ENCODE measurements around the gene C12orf75.
"Not testable (repeated sequence)": the region's sequence is repeated elsewhere in the genome, so short reads cannot be mapped to it uniquely, and the experiment has no call there.

Gene C12orf75

DNA sequence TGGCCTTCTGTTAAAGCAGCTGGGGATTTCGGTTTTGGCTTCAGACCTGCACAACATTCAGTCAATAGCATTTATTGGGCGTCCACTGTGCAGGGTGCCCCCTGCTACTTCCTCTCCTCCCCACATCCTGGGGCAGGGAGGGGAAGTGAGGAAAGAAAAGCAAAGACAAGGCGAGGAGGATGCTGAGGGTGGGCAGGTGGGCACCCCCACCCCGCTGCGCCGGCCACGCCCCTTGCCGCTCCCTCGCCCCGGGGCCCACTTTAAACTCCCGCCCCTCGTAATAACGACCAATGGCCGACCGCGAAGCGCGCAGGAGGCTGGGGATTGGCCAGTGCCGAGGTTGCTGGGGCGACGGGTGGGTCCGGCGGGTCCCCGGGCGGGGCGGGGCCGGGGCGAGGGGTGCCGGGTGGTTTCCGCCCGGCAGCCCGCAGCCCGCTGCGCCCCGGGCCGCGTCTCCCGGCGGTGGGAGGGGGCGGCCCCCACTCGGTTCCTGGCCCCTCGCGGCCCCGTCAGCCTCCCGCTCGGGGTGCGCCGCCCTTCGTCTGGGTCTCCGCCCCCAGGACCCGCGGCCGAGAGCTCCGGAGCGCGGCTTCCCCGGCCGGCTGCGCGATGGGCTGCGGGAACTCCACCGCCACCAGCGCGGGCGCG, at the start of gene C12orf75:
TSS of gene C12orf75 (plus strand) at position 409 of the 648 bp plus-strand sequence. CDS start at position 610, 201 bp downstream.
- DNase-seq = peak; percentile 98

GRCh38 chr12:105280966-105281693, 49.4 kb upstream of the C12orf75 start:
- DNase-seq = no peak

DNA sequence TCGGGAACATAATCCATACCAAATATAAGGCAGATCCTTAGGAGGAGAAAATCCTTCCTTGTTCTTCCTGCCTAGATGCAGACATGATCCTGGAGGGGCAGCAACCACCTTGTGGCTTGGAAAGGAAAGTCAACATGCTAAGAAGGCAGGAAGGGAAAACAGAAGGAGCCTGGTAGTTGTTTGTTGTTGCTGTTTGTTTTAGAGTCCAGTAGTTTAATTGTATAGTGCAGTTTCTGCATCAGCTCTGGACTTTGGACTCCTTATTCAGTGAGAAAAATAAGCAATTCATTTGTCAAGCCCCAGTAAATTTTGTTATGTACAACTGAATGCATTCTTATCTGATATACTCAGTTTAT, 48.8 kb upstream of the C12orf75 start:
- no peak for DNase-seq

GRCh38 chr12:105285378-105285777, 45.1 kb upstream of the C12orf75 start:
- no peak for DNase-seq

- no peak for DNase-seq
Observed at GRCh38 chr12:105287408-105287807, 43.1 kb upstream of the C12orf75 start.

GRCh38 chr12:105288311-105288996, 42.0 kb upstream of the C12orf75 start:
- no peak for DNase-seq

GRCh38 chr12:105289114-105289904, 41.2 kb upstream of the C12orf75 start:
- DNase-seq = peak; percentile 18

GRCh38 chr12:105291531-105291930, 39.0 kb upstream of the C12orf75 start:
- no peak for DNase-seq

- no peak for DNase-seq
Observed at GRCh38 chr12:105292705-105293104, 37.8 kb upstream of the C12orf75 start.

- no peak for DNase-seq
Observed at GRCh38 chr12:105293187-105293586, 37.3 kb upstream of the C12orf75 start.

GRCh38 chr12:105294161-105294560, 36.3 kb upstream of the C12orf75 start:
- no peak for DNase-seq

DNA sequence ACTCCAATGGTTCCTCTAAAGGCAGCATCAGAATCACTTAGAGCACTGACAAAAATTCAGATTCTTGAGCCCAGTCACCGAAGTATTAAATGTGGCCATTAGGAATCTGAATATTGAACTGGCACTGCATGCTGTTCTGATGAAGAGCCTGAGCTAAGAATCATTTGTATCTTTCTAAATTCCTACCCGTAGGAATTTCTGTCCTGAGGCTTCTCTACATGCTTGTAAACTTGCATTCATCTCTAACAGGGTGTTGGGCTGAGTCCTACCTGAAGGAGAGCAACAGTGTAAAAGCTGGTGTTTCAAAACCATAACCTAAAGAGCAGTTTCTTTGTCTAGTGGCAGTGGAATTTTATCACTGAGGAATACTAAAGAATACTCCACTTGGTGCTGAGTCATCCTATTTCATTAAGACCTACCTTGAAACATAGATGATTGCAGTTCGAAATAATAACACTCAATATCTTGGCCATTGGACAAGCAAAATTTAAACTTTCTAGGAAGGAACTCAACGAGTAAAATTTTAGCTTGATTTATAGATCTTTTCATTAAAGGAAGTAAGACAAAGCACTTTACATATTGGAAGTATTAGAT, 35.5 kb upstream of the C12orf75 start:
- no peak for DNase-seq

DNA sequence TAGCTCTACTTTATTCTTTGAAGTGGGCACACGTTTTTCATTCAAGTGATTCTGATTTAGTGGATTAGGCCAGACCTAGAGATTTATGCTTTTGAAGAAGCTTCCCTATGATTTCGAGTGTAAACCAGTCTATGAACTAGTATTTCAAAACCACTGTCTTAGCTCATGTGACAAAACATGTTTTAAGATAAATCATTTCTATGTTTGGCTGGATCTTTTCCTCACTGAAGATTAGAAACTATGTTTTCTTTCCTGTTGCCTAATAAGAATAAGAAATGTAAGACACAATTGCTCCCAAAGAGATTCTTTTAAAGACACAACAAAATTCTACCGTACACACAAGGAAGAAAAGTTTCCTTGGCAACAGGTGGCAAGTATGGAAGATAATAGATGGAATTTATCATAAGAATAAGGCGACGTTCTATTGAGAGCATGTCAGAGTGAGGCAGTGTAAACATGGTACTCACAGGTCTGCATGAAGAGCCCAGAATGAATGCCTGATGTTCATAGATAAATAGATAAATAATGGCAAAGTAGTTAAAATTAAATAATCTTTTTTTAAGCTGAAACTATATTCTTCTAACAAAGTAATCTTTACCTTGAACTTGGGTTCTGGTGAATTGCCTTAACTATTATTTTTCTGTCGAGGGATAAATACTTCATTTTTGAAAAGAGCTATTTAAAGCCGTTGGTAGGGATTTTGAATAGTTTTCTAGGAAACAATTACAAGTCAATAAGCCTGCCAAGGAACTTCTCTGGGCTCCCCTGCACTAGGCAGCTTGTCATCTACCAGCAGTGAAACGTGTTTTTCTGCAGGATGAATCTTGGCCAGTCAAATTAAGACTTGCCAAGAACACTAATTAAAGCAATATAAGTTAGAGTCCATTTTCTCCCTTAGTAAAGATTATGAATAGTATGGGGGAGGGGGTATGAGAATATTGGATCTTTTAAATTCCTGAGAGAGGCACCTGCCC, 34.1 kb upstream of the C12orf75 start:
- DNase-seq = no peak

DNA sequence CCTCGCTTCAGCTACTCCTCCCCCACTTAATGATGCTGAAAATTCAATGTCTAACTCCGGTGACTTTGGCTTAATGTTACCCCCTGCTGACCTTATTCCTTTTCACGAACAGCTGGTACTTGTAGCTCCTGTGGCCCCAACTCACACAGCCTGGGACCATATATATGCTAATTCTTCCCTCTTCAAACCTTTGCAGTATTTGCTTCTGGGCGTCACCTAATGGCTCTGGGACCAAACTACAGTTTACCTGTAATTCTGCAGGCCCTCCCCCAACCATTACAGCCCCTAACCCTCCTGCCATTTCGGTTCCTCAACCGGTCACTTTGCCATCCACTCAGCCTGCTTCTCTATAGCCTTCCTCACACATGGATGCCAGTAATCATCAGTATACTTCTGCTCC, 29.6 kb upstream of the C12orf75 start:
- no peak for DNase-seq

DNA sequence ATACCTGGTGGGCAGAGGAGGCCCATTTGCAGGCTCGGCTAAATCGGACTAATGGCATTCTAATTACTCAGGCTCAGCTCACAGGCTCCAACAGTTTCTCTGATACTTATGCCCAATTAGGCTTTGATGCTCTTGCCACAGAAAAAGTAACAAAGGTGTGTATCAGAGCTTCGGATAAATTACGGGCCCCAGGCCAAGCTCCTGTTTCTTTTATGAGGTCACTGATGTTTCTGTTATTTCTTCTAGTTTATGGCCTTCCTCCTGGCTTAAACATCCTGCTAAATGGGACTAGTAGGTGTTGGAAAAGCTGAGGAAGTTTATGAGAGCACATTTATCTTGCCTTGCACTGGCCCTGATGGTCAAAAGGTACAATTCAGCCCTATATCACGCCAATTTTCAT, 28.8 kb upstream of the C12orf75 start:
- DNase-seq = no peak

DNA sequence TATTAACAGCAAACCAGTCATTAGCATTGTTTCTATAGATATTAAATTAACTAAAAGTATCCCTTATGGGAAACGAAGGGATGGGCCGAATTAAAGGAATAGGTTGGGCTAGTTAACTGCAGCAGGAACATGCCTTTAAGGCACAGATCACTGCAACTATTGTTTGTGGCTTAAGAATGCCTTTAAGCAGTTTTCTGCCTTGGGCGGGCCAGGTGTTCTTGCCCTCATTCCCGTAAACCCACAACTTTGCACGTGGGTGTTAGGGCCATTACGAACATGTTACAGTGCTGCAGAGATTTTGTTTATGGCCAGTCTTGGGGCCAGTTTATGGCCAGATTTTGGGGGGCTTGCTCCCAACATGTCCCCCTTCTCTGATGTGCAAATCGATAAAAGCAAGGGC, 27.5 kb upstream of the C12orf75 start:
- not testable (repeated sequence) for DNase-seq

DNA sequence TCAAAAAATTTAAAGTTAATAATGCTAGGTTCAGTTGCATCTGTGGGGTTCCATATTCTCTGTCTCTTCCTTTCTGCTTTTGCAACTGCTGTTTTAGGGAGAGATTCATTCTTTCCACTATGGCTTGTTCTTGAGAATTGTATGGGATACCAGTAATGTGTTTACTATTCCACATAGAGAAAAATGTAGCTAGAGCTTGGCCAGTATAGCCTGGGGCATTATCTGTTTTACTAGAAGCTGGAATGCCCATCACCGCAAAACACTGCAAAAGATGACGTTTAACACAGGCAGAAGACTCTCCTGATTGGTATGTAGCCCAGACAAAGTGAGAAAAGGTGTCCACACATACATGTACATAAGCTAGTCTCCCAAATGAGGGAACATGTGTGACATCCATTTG, 25.9 kb upstream of the C12orf75 start:
- DNase-seq = not testable (repeated sequence)

DNA sequence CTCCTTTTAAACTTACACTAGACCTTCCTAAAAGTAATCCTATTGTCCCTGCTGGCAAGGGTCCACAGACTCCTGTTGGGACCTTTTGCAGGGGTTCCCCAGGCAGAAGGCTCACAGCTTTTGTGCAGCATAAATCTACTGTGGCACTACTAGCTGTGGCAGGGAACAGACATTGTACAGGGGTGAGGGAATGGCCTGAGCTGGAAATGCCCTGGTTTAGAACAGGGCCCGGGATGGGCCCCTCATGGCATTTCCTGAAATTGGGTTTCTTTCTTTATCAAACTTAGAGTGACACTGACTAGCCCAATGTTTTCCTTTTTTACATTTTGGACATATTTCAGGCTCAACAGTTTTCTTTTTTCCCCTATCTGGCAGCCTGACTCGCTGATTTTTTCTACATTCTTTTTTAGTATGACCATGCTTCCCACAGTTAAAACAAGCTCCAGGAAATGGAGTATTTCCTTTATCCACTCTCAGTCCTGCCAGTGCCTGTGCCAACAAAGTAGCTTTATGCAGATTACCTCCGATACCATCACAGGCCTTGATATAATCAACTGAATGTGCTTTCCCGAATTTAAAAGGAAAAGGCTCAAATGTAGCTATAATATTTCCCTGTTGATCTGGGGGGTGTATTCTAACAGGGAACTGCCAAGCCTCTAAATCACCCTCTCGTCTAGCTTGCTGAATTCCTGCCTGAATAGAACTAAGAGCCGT, 22.7 kb upstream of the C12orf75 start:
- DNase-seq = not testable (repeated sequence)

- not testable (repeated sequence) for DNase-seq
Observed at GRCh38 chr12:105308839-105309238, 21.7 kb upstream of the C12orf75 start.

GRCh38 chr12:105309384-105309783, 21.1 kb upstream of the C12orf75 start:
- DNase-seq = not testable (repeated sequence)

All from activated CD4-positive, alpha-beta T cell treated with anti-CD3 and anti-CD28 coated beads, Interleukin-10, Interleukin-2, amounts not matched to agents 100 ng/mL and 50 ng/mL, durations not matched to agents 16 hours and 8 hours (primary cell).